ENCODE data around the gene ADARB1.

- TF ChIP-seq CTCF (IDR thresholded peaks at IDR 0.05) (no peak), EP300 (IDR thresholded peaks at IDR 0.05) (no peak), POLR2A (IDR thresholded peaks at IDR 0.05) (no peak)
Measured at GRCh38 chr21:45045481-45045880, 28.9 kb upstream of the ADARB1 start.

Data from tibial nerve (tissue), 4 donors.